Lower leg skin (tissue), 4 donors: ENCODE results near the gene FAM131C. TPM values are rescaled to one million over a fixed set of nuclear protein-coding genes. Genes with fewer than 3 reads are reported as not detected.
"Not testable (repeated sequence)": the region's sequence is repeated elsewhere in the genome, so short reads cannot be mapped to it uniquely, and the experiment has no call there.

Experiments used
- DNase-seq, 2 donors: peaks; one replicate each; pipeline ENCODE4 v3.0.0-alpha.2; 2019; ENCODE audit warnings: low spot score in 2 of 2
- H3K4me3 ChIP-seq: fragments of 200-600 bp; sonication (generic); 2 replicates; pipeline ENCODE4 v1.5.1; 2017; ENCODE audit warnings: mild to moderate bottlenecking, low read depth; ENCODE audit not compliant: poor library complexity, severe bottlenecking
- POLR2A ChIP-seq, 2 donors: fragments of 450-650 bp; IDR thresholded peaks; one replicate each; pipeline ENCODE4 v1.6.1; 2016 to 2017; ENCODE audit warnings: antibody characterized with exemption in 2 of 2, mild to moderate bottlenecking in 1 of 2, moderate library complexity in 1 of 2
- WGBS, 2 donors: methylation state at CpG; one replicate each; pipeline ENCODE4 v1.1.5; 2018; 5-methylcytosine and 5-hydroxymethylcytosine counted together
- intact Hi-C: fragments of 100-400 bp; cut with DNase I; formaldehyde crosslinking; loops from one replicate; pipeline ENCODE4 v1.15.0; 2023; ENCODE audit warnings: low total_unique reads
- total RNA-seq, 4 donors: library from RNA; depleted of rRNA; stranded (reverse); fragments of >200 nt; gene quantifications; one replicate each; pipeline ENCODE4 v1.1.0, GENCODE V29; 2016
- TF ChIP-seq, protein P1 (sequence below), 3 donors: fragments of 450-650 bp; IDR thresholded peaks; one replicate each; pipeline ENCODE4 v1.5.1; 2016; ENCODE audit warnings: antibody characterized with exemption in 3 of 3, mild to moderate bottlenecking in 3 of 3, moderate library complexity in 2 of 3

The FAM131C gene
- total RNA-seq, 4 donors from 2014 or later = 1.1 to 2.6 (median 1.7) TPM

DNA sequence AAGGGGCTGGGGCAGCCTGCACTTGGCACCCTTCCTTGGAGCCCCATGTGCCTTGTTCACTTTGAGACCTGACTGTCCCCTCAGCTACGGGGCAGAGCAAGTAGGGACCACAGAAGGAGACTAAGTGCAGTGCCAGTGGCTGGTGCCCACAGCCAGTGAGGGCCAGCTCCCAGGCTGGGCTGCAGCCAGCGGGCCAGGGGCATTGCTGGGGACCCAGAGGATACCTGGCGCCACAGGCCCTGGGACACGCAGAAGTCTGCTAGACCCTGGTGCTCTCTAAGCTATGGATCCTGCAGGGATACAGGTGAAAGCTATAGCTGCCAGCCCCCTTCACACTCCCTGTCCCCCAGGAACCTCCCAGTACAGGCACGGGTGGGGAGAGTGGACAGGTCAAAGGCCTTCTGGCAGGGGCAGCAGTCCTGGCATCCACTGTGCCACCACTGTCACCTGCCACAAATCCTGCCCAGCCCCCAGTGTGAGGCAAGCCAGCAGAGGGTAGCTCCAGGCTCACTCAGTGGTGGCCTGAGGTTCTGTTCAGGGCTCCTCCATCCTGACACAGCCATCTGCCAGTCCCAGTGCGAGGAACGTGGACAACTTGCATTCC lies 50.3 kb downstream of the FAM131C start:
- H3K4me3 ChIP-seq = no peak overlapping the region
- intact Hi-C loops = no loop called here
- 79 to 82% methylated on average over 5 to 6 of the region's 7 CpGs for WGBS, 2 donors
- DNase-seq = no peak
- TF ChIP-seq, protein P1, sequence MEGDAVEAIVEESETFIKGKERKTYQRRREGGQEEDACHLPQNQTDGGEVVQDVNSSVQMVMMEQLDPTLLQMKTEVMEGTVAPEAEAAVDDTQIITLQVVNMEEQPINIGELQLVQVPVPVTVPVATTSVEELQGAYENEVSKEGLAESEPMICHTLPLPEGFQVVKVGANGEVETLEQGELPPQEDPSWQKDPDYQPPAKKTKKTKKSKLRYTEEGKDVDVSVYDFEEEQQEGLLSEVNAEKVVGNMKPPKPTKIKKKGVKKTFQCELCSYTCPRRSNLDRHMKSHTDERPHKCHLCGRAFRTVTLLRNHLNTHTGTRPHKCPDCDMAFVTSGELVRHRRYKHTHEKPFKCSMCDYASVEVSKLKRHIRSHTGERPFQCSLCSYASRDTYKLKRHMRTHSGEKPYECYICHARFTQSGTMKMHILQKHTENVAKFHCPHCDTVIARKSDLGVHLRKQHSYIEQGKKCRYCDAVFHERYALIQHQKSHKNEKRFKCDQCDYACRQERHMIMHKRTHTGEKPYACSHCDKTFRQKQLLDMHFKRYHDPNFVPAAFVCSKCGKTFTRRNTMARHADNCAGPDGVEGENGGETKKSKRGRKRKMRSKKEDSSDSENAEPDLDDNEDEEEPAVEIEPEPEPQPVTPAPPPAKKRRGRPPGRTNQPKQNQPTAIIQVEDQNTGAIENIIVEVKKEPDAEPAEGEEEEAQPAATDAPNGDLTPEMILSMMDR (IDR thresholded peaks at IDR 0.05) = no peak
- no peak for TF ChIP-seq POLR2A (IDR thresholded peaks at IDR 0.05)

DNA sequence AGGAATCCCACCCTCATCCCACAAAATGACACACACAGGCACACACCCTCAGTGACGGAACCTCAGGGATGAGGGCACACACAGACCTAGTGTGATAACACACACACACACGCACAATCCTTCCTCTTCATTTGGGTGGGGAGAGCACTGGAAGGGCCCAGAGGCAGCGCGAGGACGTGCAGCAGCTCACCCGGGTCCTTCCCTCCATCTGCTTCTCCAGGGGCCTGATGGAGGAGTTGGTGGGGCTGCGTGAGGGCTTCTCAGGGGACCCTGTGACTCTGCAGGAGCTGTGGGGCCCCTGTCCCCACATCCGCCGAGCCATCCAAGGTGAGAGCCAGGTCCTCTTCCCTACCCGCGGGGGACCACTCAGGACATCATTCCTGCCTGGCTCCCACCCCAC lies 51.1 kb downstream of the FAM131C start:
- intact Hi-C loops = no loop called here
- no peak for DNase-seq
- no peak overlapping the region for H3K4me3 ChIP-seq
- 77 to 87% methylated on average over 11 of the region's 11 CpGs for WGBS, 2 donors
- no peak for TF ChIP-seq POLR2A (IDR thresholded peaks at IDR 0.05)
- TF ChIP-seq, protein P1 (IDR thresholded peaks at IDR 0.05) = no peak

DNA sequence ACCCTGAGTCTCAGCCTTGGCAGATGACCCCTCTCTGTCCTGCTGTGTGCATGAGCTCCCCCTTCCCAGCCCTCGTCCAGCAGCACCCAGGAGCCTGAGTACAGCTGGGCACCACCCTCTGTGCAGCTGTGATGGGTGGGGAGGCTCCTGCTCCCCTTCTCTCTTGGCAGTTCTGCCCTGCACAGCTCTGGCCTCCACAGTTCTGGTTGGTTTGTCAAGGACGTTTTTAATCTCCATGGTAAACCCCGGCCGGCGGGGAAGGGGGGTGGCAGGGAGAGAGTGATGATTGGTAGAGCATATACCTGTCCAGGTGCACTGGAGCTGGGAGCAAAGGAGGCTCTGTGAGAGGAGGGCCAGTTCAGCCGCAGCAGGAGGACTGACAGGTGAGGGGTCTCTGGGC lies 51.8 kb downstream of the FAM131C start, which contains the start of gene CLCNKA:
CLCNKA (plus strand) TSS at position 356 of the 400 bp plus-strand sequence. CDS start 584 bp downstream, outside the sequence.
- intact Hi-C loops = no loop called here
- 57 to 63% methylated on average over 6 of the region's 6 CpGs for whole genome bisulfite sequencing, 2 donors
- H3K4me3 ChIP-seq = no peak within 1 kb of the TSS
- TF ChIP-seq, protein P1 (IDR thresholded peaks at IDR 0.05) = no peak
- no peak for TF ChIP-seq POLR2A (IDR thresholded peaks at IDR 0.05)
- DNase-seq = no peak

DNA sequence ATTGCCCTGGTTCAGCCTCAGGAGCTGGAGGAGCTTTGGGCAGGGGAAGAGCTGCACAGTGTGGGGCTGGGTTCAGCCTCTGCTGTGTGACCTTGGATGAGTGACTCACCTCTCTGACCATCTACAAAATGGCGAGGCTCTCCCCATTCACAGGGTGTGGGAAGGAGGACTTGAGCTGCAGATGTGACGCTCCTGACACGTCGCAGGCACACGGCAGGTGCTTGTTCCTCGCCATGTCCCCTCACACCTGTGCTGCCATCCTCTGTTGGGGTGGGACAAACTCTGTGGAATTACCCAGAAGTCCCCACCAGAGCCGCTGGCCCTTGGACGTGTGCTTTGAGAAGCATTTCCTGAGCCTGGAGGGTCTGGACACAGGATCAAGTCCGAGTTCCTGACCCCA lies 52.6 kb downstream of the FAM131C start:
- DNase-seq, intact Hi-C loops, H3K4me3 ChIP-seq: not testable (repeated sequence)
- WGBS, 2 donors = 90 to 93% methylated on average over 8 to 9 of the region's 9 CpGs

DNA sequence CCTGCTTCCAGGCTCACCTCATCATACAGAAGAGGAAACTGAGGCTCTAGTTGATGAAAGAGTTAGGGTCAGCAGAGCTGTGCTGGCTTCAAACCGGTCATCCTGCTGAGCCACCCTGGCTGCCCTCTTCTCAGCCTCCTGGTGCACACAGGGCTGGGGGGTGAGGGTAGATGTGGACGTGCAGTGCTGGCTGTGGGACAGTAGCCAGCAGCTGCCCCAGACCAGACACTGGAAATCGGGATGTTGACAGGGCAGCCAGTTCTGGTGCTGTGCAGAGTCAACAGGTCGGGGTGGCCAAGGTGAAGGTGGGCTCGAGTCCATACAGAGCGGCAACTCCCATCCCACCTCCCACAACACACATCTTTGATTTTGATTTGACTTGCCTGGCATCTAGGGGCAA lies 53.1 kb downstream of the FAM131C start:
- intact Hi-C loops = no loop called here
- DNase-seq = no peak
- TF ChIP-seq, protein P1 (IDR thresholded peaks at IDR 0.05) = no peak
- TF ChIP-seq POLR2A (IDR thresholded peaks at IDR 0.05) = no peak
- H3K4me3 ChIP-seq = no peak overlapping the region
- 84 to 88% methylated on average over 6 of the region's 6 CpGs for WGBS, 2 donors

DNA sequence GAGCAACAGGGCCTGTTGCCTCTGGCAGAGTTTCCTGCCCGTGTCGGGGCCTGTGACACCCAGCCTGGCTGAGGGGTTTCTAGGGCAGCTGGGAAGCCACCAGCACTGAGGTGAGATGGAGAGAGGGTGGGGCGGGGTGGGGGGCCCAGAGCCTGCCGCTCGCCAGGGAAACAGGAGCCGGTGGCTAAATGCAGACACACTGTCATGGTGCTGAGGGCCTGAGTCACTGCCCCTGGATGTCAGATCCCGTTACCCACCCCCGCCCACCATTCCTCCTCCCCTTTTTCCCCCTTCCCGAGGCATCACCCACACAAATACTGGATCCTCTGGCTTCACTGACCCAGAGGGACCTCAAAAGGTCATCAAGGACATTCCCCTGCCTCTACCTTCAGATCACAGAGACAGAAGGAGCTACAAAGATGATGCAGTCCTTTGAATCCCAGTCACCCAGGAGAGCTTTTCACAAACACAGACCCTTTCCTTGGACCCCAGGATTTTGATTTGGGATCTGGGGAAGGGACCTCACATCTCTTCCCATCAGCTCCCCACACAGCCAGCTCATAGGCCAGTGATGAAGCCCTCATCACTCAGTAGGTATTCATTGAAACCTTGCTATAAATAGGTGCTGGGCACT lies 53.7 kb downstream of the FAM131C start:
- no peak for TF ChIP-seq POLR2A (IDR thresholded peaks at IDR 0.05)
- TF ChIP-seq, protein P1 (IDR thresholded peaks at IDR 0.05) = no peak
- 68 to 72% methylated on average over 9 of the region's 9 CpGs for WGBS, 2 donors
- no peak overlapping the region for H3K4me3 ChIP-seq
- no peak for DNase-seq
- intact Hi-C loops = no loop called here
